Retinal pigment epithelial cell (primary cell): ENCODE data around the gene ATP8A2.

Experiments used
- DNase-seq: peaks from one replicate; pipeline ENCODE4 v3.0.0-alpha.2; 2010; ENCODE audit warnings: low read depth
- H3K4me3 ChIP-seq: 2 replicates; pipeline ENCODE4 v1.5.1; 2011; ENCODE audit warnings: mild to moderate bottlenecking, low read length, control low read depth, moderate library complexity
- CTCF ChIP-seq: conservative IDR thresholded peaks from 2 replicates; pipeline ENCODE4 v1.5.1; 2011; ENCODE audit warnings: low read depth, low read length, control low read depth, inconsistent platforms

Gene ATP8A2

GRCh38 chr13:25910243-25910642 is 538.5 kb downstream of the ATP8A2 start:
- DNase-seq, result no peak
- TF ChIP-seq CTCF, result no peak
- no peak overlapping the region for H3K4me3 ChIP-seq

DNA sequence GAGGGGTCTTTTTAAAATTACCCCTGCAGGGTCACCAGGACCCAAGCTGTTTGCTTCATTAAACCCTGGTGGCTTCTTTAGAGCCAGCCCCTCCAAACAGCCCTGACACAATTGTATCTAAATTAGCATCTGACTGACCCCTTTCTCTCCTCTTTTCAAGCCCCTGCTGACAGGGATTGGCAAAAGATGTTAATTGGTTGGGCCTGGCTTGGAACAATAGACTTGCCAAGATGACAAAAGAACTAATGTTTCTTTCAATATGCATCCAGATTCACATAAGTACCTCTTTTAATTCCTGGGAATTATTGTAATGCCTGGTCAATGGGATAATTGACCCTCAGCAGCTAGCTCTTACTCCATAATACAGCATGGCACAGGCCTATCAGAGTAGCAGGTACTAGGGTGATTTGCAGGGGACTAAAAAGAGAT is 539.2 kb downstream of the ATP8A2 start:
- TF ChIP-seq CTCF, result no peak
- DNase-seq, result no peak
- H3K4me3 ChIP-seq, result no peak overlapping the region

DNA sequence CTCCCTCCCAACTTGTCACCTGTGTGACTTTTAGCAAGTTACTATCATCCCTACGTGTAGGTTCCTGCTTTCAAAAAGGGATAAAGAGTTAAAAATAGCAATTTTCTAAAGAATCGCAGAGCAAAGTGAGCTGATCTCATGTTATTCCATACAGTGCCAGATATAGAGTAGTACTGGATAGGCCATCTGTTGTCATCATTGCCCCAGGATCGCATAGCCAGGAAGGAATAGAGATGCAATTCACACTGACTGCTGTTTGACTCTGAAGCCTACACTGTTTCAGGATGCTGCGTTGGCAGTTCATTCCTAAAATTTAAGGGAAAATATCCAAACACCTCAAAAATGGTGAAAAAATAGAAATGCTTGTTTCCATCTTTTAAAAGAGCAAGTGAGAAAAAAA is 541.2 kb downstream of the ATP8A2 start:
- no peak for TF ChIP-seq CTCF
- DNase-seq, result no peak
- no peak overlapping the region for H3K4me3 ChIP-seq

GRCh38 chr13:25915840-25916518 is 544.2 kb downstream of the ATP8A2 start:
- no peak for DNase-seq
- TF ChIP-seq CTCF, result no peak
- no peak overlapping the region for H3K4me3 ChIP-seq

DNA sequence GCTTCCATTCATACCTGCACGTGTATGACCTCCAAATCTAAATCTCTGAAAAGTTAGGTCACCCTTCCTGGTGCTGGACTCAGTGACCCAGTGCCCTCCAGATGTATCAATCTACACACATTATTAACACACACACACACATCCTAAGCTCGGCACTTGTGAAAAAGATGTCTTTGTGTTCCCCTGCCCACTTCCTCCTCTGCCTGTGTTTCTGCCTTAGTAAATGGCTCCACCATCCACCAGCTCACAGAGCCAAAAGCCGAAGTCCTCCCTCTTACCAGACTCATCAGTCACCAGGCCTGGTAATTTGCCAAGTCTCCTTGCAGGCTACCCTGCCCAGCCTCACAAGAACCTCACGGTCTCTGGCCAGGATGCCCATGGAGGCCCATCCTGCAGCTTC is 548.5 kb downstream of the ATP8A2 start:
- DNase-seq, result no peak
- TF ChIP-seq CTCF, result no peak
- no peak overlapping the region for H3K4me3 ChIP-seq

GRCh38 chr13:25920931-25921330 is 549.2 kb downstream of the ATP8A2 start:
- TF ChIP-seq CTCF, result no peak
- no peak for DNase-seq
- no peak overlapping the region for H3K4me3 ChIP-seq

- TF ChIP-seq CTCF, result no peak
- H3K4me3 ChIP-seq, result no peak overlapping the region
- DNase-seq, result no peak
Measured at GRCh38 chr13:25922376-25922775, 550.6 kb downstream of the ATP8A2 start.
